Common myeloid progenitor, CD34-positive (primary cell): ENCODE results near the gene LUC7L2.
"Not testable (repeated sequence)": the region's sequence is repeated elsewhere in the genome, so short reads cannot be mapped to it uniquely, and the experiment has no call there.

Source experiments
- CTCF ChIA-PET: fragments of 350-600 bp; sonication (Branson Sonifier 250); formaldehyde crosslinking; loops from one replicate; lab custom pipeline; 2021; ENCODE audit warnings: antibody characterized with exemption; lab: Charles Lee
- POLR2A ChIA-PET: fragments of 350-600 bp; sonication (Branson Sonifier 250); formaldehyde crosslinking; loops from one replicate; lab custom pipeline; 2021; ENCODE audit warnings: antibody characterized with exemption; lab: Charles Lee
- DNase-seq, 3 donors: peaks; one replicate each; pipeline versions ENCODE4 v3.0.0 to v3.0.0-alpha.2; 2013
- H3K27ac ChIP-seq, 2 experiments: 1 replicate in 1 of 2; 2 replicates in 1 of 2; pipeline ENCODE4 v1.7.0; 2013; ENCODE audit warnings: inconsistent platforms in 2 of 2, low read length in 2 of 2, mild to moderate bottlenecking in 2 of 2, low read depth in 1 of 2, moderate library complexity in 1 of 2; ENCODE audit not compliant: severe bottlenecking in 2 of 2, insufficient read depth in 1 of 2, poor library complexity in 1 of 2
- H3K27me3 ChIP-seq, 5 experiments: replicated peaks in 2 of 5; 1 replicate in 3 of 5; 2 replicates in 2 of 5; pipeline versions ENCODE4 v1.6.1 to v1.7.0; 2013; ENCODE audit warnings: low read length in 4 of 5, mild to moderate bottlenecking in 2 of 5, moderate library complexity in 2 of 5, inconsistent platforms in 1 of 5; ENCODE audit not compliant: insufficient read depth in 5 of 5, control insufficient read depth in 4 of 5
- H3K36me3 ChIP-seq, 4 experiments: 1 replicate in 2 of 4; 2 replicates in 2 of 4; pipeline versions ENCODE4 v1.6.1 to v1.7.0; 2013; ENCODE audit warnings: low read length in 3 of 4, control low read depth in 1 of 4, mild to moderate bottlenecking in 1 of 4; ENCODE audit not compliant: control insufficient read depth in 4 of 4, insufficient read depth in 4 of 4
- H3K4me1 ChIP-seq, 4 experiments: 1 replicate in 3 of 4; 2 replicates in 1 of 4; pipeline versions ENCODE4 v1.6.1 to v1.7.1; 2013; ENCODE audit warnings: low read length in 3 of 4, mild to moderate bottlenecking in 3 of 4, control low read depth in 1 of 4, inconsistent platforms in 1 of 4, moderate library complexity in 1 of 4; ENCODE audit not compliant: control insufficient read depth in 4 of 4, insufficient read depth in 4 of 4; ENCODE audit errors: control extremely low read depth in 1 of 4
- H3K4me3 ChIP-seq, 7 experiments: 1 replicate in 4 of 7; 2 replicates in 3 of 7; pipeline versions ENCODE4 v1.5.1 to v1.7.0; 2013; ENCODE audit warnings: mild to moderate bottlenecking in 7 of 7, low read length in 6 of 7, moderate library complexity in 6 of 7, inconsistent platforms in 2 of 7, low read depth in 2 of 7, control low read depth in 1 of 7; ENCODE audit not compliant: insufficient read depth in 4 of 7, control insufficient read depth in 1 of 7; ENCODE audit errors: extremely low read depth in 1 of 7
- H3K9me3 ChIP-seq, 5 experiments: 1 replicate in 4 of 5; 2 replicates in 1 of 5; pipeline versions ENCODE4 v1.6.1 to v1.7.1; 2013; ENCODE audit warnings: low read length in 4 of 5, mild to moderate bottlenecking in 2 of 5, inconsistent platforms in 1 of 5, low read depth in 1 of 5, moderate library complexity in 1 of 5; ENCODE audit not compliant: control insufficient read depth in 4 of 5, insufficient read depth in 2 of 5; ENCODE audit errors: control extremely low read depth in 1 of 5
- WGBS: methylation state at CpG from one replicate; pipeline ENCODE4 v1.1.5; 2013; ENCODE audit not compliant: insufficient coverage; 5-methylcytosine and 5-hydroxymethylcytosine counted together

The LUC7L2 gene

GRCh38 chr7:139330333-139331030 is 29.2 kb upstream of the LUC7L2 start:
- Histone ChIP-seq H3K9me3 (no peaks in the 10 kb centered on the region), H3K27me3 (no peaks in the 10 kb centered on the region), H3K4me1 (no peaks in the 10 kb centered on the region), H3K36me3 (no peaks in the 10 kb centered on the region), H3K4me3 (no peak overlapping the region), H3K27ac (no peak overlapping the region)
- peak in 1 of 3 donors; percentile 7 for DNase-seq
- ChIA-PET CTCF (interaction anchor here (0.6 to 1.9 kb wide), 3 partner anchors 9 to 39 kb away, joined by 3 to 7 read pairs (median 3); no protein-coding TSS in a partner anchor), POLR2A (no interaction called here)
- 100% methylated on average over 1 of the region's 3 CpGs for WGBS

GRCh38 chr7:139332697-139333359 is 26.9 kb upstream of the LUC7L2 start:
- Histone ChIP-seq H3K27ac (no peak overlapping the region), H3K9me3 (no peaks in the 10 kb centered on the region), H3K4me1 (no peaks in the 10 kb centered on the region), H3K27me3 (no peaks in the 10 kb centered on the region), H3K36me3 (no peaks in the 10 kb centered on the region), H3K4me3 (no peak overlapping the region)
- WGBS = 93% methylated on average over 3 of the region's 5 CpGs
- peak in 1 of 3 donors; percentile 22 for DNase-seq
- ChIA-PET CTCF (interaction anchor here (0.6 to 1.0 kb wide), 4 partner anchors 9 to 31 kb away, joined by 3 to 4 read pairs (median 3); no protein-coding TSS in a partner anchor), POLR2A (no interaction called here)

- H3K4me3 ChIP-seq, POLR2A ChIA-PET, H3K27ac ChIP-seq, H3K4me1 ChIP-seq, H3K36me3 ChIP-seq, H3K9me3 ChIP-seq, H3K27me3 ChIP-seq, DNase-seq: not testable (repeated sequence)
- CTCF ChIA-PET = interaction anchor here (0.6 to 1.0 kb wide), 4 partner anchors 10 to 31 kb away, joined by 3 to 4 read pairs (median 3); no protein-coding TSS in a partner anchor
- WGBS = 100% methylated on average over 2 of the region's 13 CpGs
Observed at GRCh38 chr7:139333443-139333842, 26.3 kb upstream of the LUC7L2 start.

GRCh38 chr7:139334399-139335150 is 25.1 kb upstream of the LUC7L2 start:
- WGBS = 100% methylated on average over 3 of the region's 4 CpGs
- Histone ChIP-seq H3K27ac (no peak overlapping the region), H3K4me3 (no peak overlapping the region), H3K27me3 (no peaks in the 10 kb centered on the region), H3K36me3 (no peaks in the 10 kb centered on the region), H3K9me3 (no peaks in the 10 kb centered on the region), H3K4me1 (no peaks in the 10 kb centered on the region)
- POLR2A ChIA-PET = no interaction called here
- CTCF ChIA-PET = interaction anchor here (0.9 kb wide), 1 partner anchor 489 kb away, joined by 3 read pairs; no protein-coding TSS in a partner anchor
- no peak for DNase-seq

- CTCF ChIA-PET = interaction anchor here (0.7 to 5.1 kb wide), 5 partner anchors 9 to 46 kb away, joined by 3 to 22 read pairs (median 3); no protein-coding TSS in a partner anchor
- H3K27ac ChIP-seq = no peak overlapping the region
- H3K9me3 ChIP-seq = peaks cover 0 to 2% (median 0%) of the 10 kb centered on the region in 5 experiments
- H3K36me3 ChIP-seq = peaks cover 0 to 2% (median 0%) of the 10 kb centered on the region in 4 experiments
- 93% methylated on average over 2 of the region's 2 CpGs for WGBS
- H3K4me1 ChIP-seq = peaks cover 5 to 15% (median 11%) of the 10 kb centered on the region in 4 experiments
- no peak for DNase-seq
- POLR2A ChIA-PET = interaction anchor here (0.6 kb wide), 1 partner anchor 120 kb away, joined by 3 read pairs; no protein-coding TSS in a partner anchor
- no peaks in the 10 kb centered on the region for H3K27me3 ChIP-seq
- H3K4me3 ChIP-seq = no peak overlapping the region
Observed at GRCh38 chr7:139339025-139339424, 20.7 kb upstream of the LUC7L2 start.

- POLR2A ChIA-PET = interaction anchor here (2.5 kb wide), 1 partner anchor 20 kb away, joined by 15 read pairs; the partner anchor contains the start of gene LUC7L2
- CTCF ChIA-PET = interaction anchor here (0.7 to 5.1 kb wide), 5 partner anchors 10 to 46 kb away, joined by 3 to 22 read pairs (median 3); no protein-coding TSS in a partner anchor
- H3K36me3 ChIP-seq = peaks cover 0 to 2% (median 0%) of the 10 kb centered on the region in 4 experiments
- H3K9me3 ChIP-seq = peaks cover 0 to 2% (median 0%) of the 10 kb centered on the region in 5 experiments
- peaks cover 5 to 15% (median 11%) of the 10 kb centered on the region in 4 experiments for H3K4me1 ChIP-seq
- peak overlapping the region in 6 of 7 experiments; percentile 19 to 100 (median 98) for H3K4me3 ChIP-seq
- H3K27ac ChIP-seq = peak overlapping the region in 1 of 2 experiments; percentile 99
- no peaks in the 10 kb centered on the region for H3K27me3 ChIP-seq
- 78% methylated on average over 10 of the region's 13 CpGs for WGBS
- DNase-seq = no peak
Observed at GRCh38 chr7:139339698-139340036, 20.0 kb upstream of the LUC7L2 start.
